ENCODE results near the gene ECT2L.

Gene ECT2L

GRCh38 chr6:138803861-138804260 lies 8.0 kb downstream of the ECT2L start:
- no peak for DNase-seq (ENCODE audit: low read depth in 1 of 2, low spot score in 1 of 2)

- no peak for DNase-seq (ENCODE audit: low read depth in 1 of 2, low spot score in 1 of 2)
Observed at GRCh38 chr6:138805016-138805765, 9.3 kb downstream of the ECT2L start.

- DNase-seq (ENCODE audit: low read depth in 1 of 2, low spot score in 1 of 2) = no peak
Observed at GRCh38 chr6:138806889-138807288, 11.0 kb downstream of the ECT2L start.

- DNase-seq (ENCODE audit: low read depth in 1 of 2, low spot score in 1 of 2) = no peak
Observed at GRCh38 chr6:138809677-138810076, 13.8 kb downstream of the ECT2L start.

- no peak for DNase-seq (ENCODE audit: low read depth in 1 of 2, low spot score in 1 of 2)
Observed at GRCh38 chr6:138811866-138812265, 16.0 kb downstream of the ECT2L start.

- no peak for DNase-seq (ENCODE audit: low read depth in 1 of 2, low spot score in 1 of 2)
Observed at GRCh38 chr6:138814179-138814834, 18.4 kb downstream of the ECT2L start.

- DNase-seq (ENCODE audit: low read depth in 1 of 2, low spot score in 1 of 2) = no peak
Observed at GRCh38 chr6:138815221-138815620, 19.3 kb downstream of the ECT2L start.

GRCh38 chr6:138815797-138816528 lies 20.1 kb downstream of the ECT2L start:
- DNase-seq (ENCODE audit: low read depth in 1 of 2, low spot score in 1 of 2) = no peak

GRCh38 chr6:138817799-138818198 lies 21.9 kb downstream of the ECT2L start:
- DNase-seq (ENCODE audit: low read depth in 1 of 2, low spot score in 1 of 2) = no peak

- no peak for DNase-seq (ENCODE audit: low read depth in 1 of 2, low spot score in 1 of 2)
Observed at GRCh38 chr6:138818496-138819194, 22.8 kb downstream of the ECT2L start.

GRCh38 chr6:138821519-138821918 lies 25.6 kb downstream of the ECT2L start:
- no peak for DNase-seq (ENCODE audit: low read depth in 1 of 2, low spot score in 1 of 2)

- no peak for DNase-seq (ENCODE audit: low read depth in 1 of 2, low spot score in 1 of 2)
Observed at GRCh38 chr6:138824482-138825144, 28.7 kb downstream of the ECT2L start.

GRCh38 chr6:138830248-138830647 lies 34.4 kb downstream of the ECT2L start:
- DNase-seq (ENCODE audit: low read depth in 1 of 2, low spot score in 1 of 2) = no peak

- no peak for DNase-seq (ENCODE audit: low read depth in 1 of 2, low spot score in 1 of 2)
Observed at GRCh38 chr6:138832182-138832581, 36.3 kb downstream of the ECT2L start.

GRCh38 chr6:138833816-138834539 lies 38.1 kb downstream of the ECT2L start:
- no peak for DNase-seq (ENCODE audit: low read depth in 1 of 2, low spot score in 1 of 2)

- DNase-seq (ENCODE audit: low read depth in 1 of 2, low spot score in 1 of 2) = no peak
Observed at GRCh38 chr6:138837246-138837645, 41.4 kb downstream of the ECT2L start.

- DNase-seq (ENCODE audit: low read depth in 1 of 2, low spot score in 1 of 2) = no peak
Observed at GRCh38 chr6:138844192-138844591, 48.3 kb downstream of the ECT2L start.

- DNase-seq (ENCODE audit: low read depth in 1 of 2, low spot score in 1 of 2) = no peak
Observed at GRCh38 chr6:138847884-138848283, 52.0 kb downstream of the ECT2L start.

GRCh38 chr6:138848461-138848860 lies 52.6 kb downstream of the ECT2L start:
- DNase-seq (ENCODE audit: low read depth in 1 of 2, low spot score in 1 of 2) = no peak

- no peak for DNase-seq (ENCODE audit: low read depth in 1 of 2, low spot score in 1 of 2)
Observed at GRCh38 chr6:138849791-138850190, 53.9 kb downstream of the ECT2L start.

Measured in stimulated activated CD4-positive, alpha-beta T cell treated with anti-CD3 and anti-CD28 coated beads, Interleukin-15, amount 100 ng/mL, for 1 hour (primary cell).